Duodenal mucosa (tissue), 2 donors: ENCODE results near the gene ACAD9.

Experiments used
- H3K27ac ChIP-seq: one replicate; pipeline ENCODE4 v1.7.0; 2013; ENCODE audit warnings: low read depth, low read length
- H3K27me3 ChIP-seq, 2 donors: one replicate each; pipeline ENCODE4 v1.7.0; 2013; ENCODE audit warnings: low read length in 2 of 2, control low read depth in 1 of 2; ENCODE audit not compliant: insufficient read depth in 2 of 2, control insufficient read depth in 1 of 2
- H3K36me3 ChIP-seq, 2 donors: one replicate each; pipeline ENCODE4 v1.7.0; 2013; ENCODE audit warnings: low read length in 2 of 2, control low read depth in 1 of 2; ENCODE audit not compliant: insufficient read depth in 2 of 2, control insufficient read depth in 1 of 2
- H3K4me1 ChIP-seq, 2 donors: one replicate each; pipeline ENCODE4 v1.7.0; 2013; ENCODE audit warnings: low read length in 2 of 2, control low read depth in 1 of 2; ENCODE audit not compliant: insufficient read depth in 2 of 2, control insufficient read depth in 1 of 2
- H3K4me3 ChIP-seq, 2 donors: one replicate each; pipeline ENCODE4 v1.7.0; 2013; ENCODE audit warnings: low read length in 2 of 2, low read depth in 1 of 2
- H3K9ac ChIP-seq, 2 donors: one replicate each; pipeline ENCODE4 v1.7.0; 2013; ENCODE audit warnings: low read length in 2 of 2, low read depth in 1 of 2
- H3K9me3 ChIP-seq, 2 donors: one replicate each; pipeline ENCODE4 v1.7.0; 2013; ENCODE audit warnings: low read length in 2 of 2, control low read depth in 1 of 2; ENCODE audit not compliant: control insufficient read depth in 1 of 2

ACAD9 gene

DNA sequence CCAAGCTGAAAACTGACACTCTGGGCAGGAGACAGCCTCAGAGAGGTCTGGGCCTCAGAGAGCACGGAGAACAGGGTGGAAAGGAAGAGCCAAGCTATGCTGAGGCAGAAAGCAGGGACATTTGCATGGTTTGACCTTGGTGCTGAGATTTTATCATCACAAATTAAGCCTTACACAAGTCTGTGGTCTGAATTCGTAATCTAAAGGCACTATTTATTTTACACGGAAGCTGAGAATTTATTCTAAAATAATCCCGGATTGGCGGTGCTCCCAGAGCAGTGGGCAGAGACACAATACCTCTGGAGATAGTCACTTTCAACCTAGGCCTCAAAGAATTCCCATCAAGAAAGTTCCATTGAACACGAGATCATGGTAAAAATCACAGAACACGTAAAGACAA is 67.0 kb downstream of the ACAD9 start:
- Histone ChIP-seq H3K36me3 (no peaks in the 10 kb centered on the region), H3K27ac (no peak overlapping the region), H3K4me1 (peaks cover 0 to 7% of the 10 kb centered on the region in 2 donors), H3K9ac (no peak overlapping the region), H3K4me3 (no peak overlapping the region), H3K27me3 (no peaks in the 10 kb centered on the region), H3K9me3 (no peaks in the 10 kb centered on the region)

- Histone ChIP-seq H3K9ac (no peak overlapping the region), H3K27me3 (no peaks in the 10 kb centered on the region), H3K36me3 (no peaks in the 10 kb centered on the region), H3K4me1 (no peaks in the 10 kb centered on the region), H3K27ac (no peak overlapping the region), H3K4me3 (no peak overlapping the region), H3K9me3 (no peaks in the 10 kb centered on the region)
Observed at GRCh38 chr3:128949158-128949557, 69.7 kb downstream of the ACAD9 start.

DNA sequence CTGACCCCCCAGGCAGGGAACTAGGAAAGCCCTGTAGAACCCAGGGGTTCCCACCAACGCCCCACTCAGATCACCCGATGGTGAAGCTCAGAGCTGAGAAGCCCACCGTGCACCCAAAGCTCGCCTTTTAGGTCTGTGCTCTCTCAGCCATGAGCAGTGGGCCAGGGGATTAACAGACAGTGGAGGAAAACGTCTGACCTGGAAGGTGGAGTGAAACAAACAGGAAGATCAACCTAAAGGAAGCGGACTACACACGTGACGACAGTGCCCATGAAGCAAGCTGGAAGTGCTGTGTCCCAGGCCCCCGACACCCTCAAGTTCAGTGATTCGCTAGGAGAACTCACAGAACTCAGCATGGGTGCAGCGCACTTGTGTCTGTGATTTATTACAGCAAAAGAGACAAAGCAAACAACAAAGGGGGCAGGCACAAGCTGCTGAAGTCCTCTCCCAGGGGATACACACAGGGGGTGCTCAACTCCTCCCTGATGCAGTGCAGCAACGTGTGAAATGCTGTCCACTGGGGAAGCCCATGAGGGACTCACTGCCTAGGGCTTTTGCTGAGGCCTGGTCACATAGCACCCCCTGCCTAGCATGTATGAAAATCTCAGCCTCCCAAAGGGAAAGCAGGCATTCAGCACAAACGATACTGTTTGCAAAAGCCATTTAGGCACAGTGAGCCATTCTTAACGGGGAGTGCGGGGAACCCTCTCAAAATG is 71.0 kb downstream of the ACAD9 start:
- Histone ChIP-seq H3K4me3 (no peak overlapping the region), H3K9me3 (no peaks in the 10 kb centered on the region), H3K27me3 (no peaks in the 10 kb centered on the region), H3K27ac (no peak overlapping the region), H3K9ac (no peak overlapping the region), H3K36me3 (no peaks in the 10 kb centered on the region), H3K4me1 (no peaks in the 10 kb centered on the region)

DNA sequence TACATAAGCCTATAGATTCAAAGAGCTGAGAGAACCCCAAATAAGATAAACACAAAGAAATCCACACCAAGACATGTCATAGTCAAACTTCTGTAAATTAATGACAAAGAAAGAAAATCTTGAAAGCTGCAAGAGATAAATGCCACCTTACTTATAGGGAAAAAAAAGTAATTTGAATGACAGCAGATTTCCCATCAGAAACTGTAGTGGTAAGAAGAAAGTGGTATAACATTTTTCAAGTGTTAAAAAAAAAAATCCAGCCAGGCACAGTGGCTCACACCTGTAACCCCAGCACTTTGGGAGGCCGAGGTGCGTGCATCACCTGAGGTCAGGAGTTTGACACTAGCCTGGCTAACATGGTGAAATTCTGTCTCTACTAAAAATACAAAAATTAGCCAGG is 77.0 kb downstream of the ACAD9 start:
- Histone ChIP-seq H3K9ac (no peak overlapping the region), H3K27me3 (no peaks in the 10 kb centered on the region), H3K36me3 (no peaks in the 10 kb centered on the region), H3K4me1 (no peaks in the 10 kb centered on the region), H3K27ac (no peak overlapping the region), H3K4me3 (no peak overlapping the region), H3K9me3 (no peaks in the 10 kb centered on the region)
